HEK293 (cell line): Measurements from ENCODE around the gene NFIB.

ENCODE experiments used
- CTCF ChIA-PET: fragments of 350-600 bp; formaldehyde crosslinking; extraction: SDS; loops from one replicate; lab custom pipeline; 2021; ENCODE audit warnings: antibody characterized with exemption; lab: Yijun Ruan, JAX
- POLR2A ChIA-PET: fragments of 300-600 bp; formaldehyde crosslinking; extraction: SDS; loops from one replicate; lab custom pipeline; 2020; ENCODE audit warnings: antibody characterized with exemption, inconsistent platforms; lab: Yijun Ruan, JAX
- H3K27ac ChIP-seq: fragments of 200-500 bp; sonication (Bioruptor generic); 2 replicates; pipeline ENCODE4 v1.5.1; 2014; ENCODE audit warnings: low read depth, low read length, control low read depth, inconsistent platforms; ENCODE audit errors: extremely low read depth
- H3K36me3 ChIP-seq, 2 experiments: fragments of 200-500 bp in 1 of 2; sonication (Bioruptor generic) in 1 of 2; 1 replicate in 1 of 2; 2 replicates in 1 of 2; pipeline ENCODE4 v1.5.1; 2014 to 2017; ENCODE audit warnings: inconsistent platforms in 2 of 2, low read length in 2 of 2; ENCODE audit not compliant: control insufficient read depth in 2 of 2, insufficient read depth in 1 of 2
- H3K4me1 ChIP-seq: fragments of 200-500 bp; sonication (Bioruptor generic); 2 replicates; pipeline ENCODE4 v1.5.1; 2014; ENCODE audit warnings: mild to moderate bottlenecking, low read length, inconsistent platforms; ENCODE audit not compliant: control insufficient read depth, insufficient read depth
- H3K4me3 ChIP-seq: 2 replicates; pipeline ENCODE4 v1.5.1; 2011; ENCODE audit warnings: low read depth, mild to moderate bottlenecking, control low read depth, low read length, moderate library complexity
- H3K9me3 ChIP-seq: fragments of 200-500 bp; sonication (Bioruptor generic); 2 replicates; pipeline ENCODE4 v1.5.1; 2014; ENCODE audit warnings: low read depth, low read length, inconsistent platforms; ENCODE audit not compliant: control insufficient read depth, insufficient read depth
- GLIS2 ChIP-seq: fragments of 450-650 bp; formaldehyde crosslinking; IDR thresholded peaks from 2 replicates; pipeline ENCODE4 v1.5.1; 2016; ENCODE audit warnings: missing biosample characterization, missing genetic modification characterization
- OVOL3 ChIP-seq: fragments of 450-650 bp; formaldehyde crosslinking; IDR thresholded peaks from 2 replicates; pipeline ENCODE4 v1.5.1; 2016; ENCODE audit warnings: missing biosample characterization, missing genetic modification characterization
- PRDM6 ChIP-seq: fragments of 450-650 bp; formaldehyde crosslinking; IDR thresholded peaks from 2 replicates; pipeline ENCODE4 v1.5.1; 2017; ENCODE audit warnings: missing biosample characterization, missing genetic modification characterization
- ZBTB6 ChIP-seq: fragments of 450-650 bp; formaldehyde crosslinking; IDR thresholded peaks from 2 replicates; pipeline ENCODE4 v1.5.1; 2017; ENCODE audit warnings: missing biosample characterization, missing genetic modification characterization
- ZNF394 ChIP-seq: fragments of 450-650 bp; formaldehyde crosslinking; IDR thresholded peaks from 2 replicates; pipeline ENCODE4 v1.5.1; 2016; ENCODE audit warnings: missing biosample characterization, missing genetic modification characterization, mild to moderate bottlenecking, moderate library complexity, borderline replicate concordance
- ZNF398 ChIP-seq: fragments of 450-650 bp; formaldehyde crosslinking; IDR thresholded peaks from 2 replicates; pipeline ENCODE4 v1.5.1; 2017; ENCODE audit warnings: missing biosample characterization, missing genetic modification characterization
- ZNF518A ChIP-seq: fragments of 450-650 bp; formaldehyde crosslinking; conservative IDR thresholded peaks from 2 replicates; pipeline ENCODE4 v1.5.1; 2016; ENCODE audit warnings: low read depth, missing biosample characterization, missing genetic modification characterization
- ZNF544 ChIP-seq: fragments of 450-650 bp; formaldehyde crosslinking; IDR thresholded peaks from 2 replicates; pipeline ENCODE4 v1.5.0; 2017; ENCODE audit warnings: missing biosample characterization, missing genetic modification characterization
- ZNF585B ChIP-seq: fragments of 450-650 bp; formaldehyde crosslinking; IDR thresholded peaks from 2 replicates; pipeline ENCODE4 v1.5.1; 2016; ENCODE audit warnings: missing biosample characterization, missing genetic modification characterization

Gene NFIB

GRCh38 chr9:14322211-14323082 lies 8.5 kb upstream of the NFIB start (continued):
- no peak for TF ChIP-seq ZNF518A (tag by site-specific recombination)
- peak; percentile 90 for TF ChIP-seq ZNF398 (tag by site-specific recombination)
- TF ChIP-seq ZNF544 = no peak
- TF ChIP-seq OVOL3 (tag by site-specific recombination) = 0 out of 2 replicates have a peak, but pooled peaks have one; percentile 34

GRCh38 chr9:14321517-14322130 lies 7.7 kb upstream of the NFIB start:
- CTCF ChIA-PET = no interaction called here
- TF ChIP-seq GLIS2 (tag by site-specific recombination) (no peak), ZBTB6 (tag by site-specific recombination) (no peak), PRDM6 (tag by site-specific recombination) (peak; percentile 41), ZNF585B (tag by site-specific recombination) (no peak), ZNF394 (no peak)
- Histone ChIP-seq H3K4me3 (peak overlapping the region; percentile 55), H3K27ac (peak overlapping the region; percentile 94), H3K9me3 (no peaks in the 10 kb centered on the region), H3K4me1 (peaks cover 31% of the 10 kb centered on the region), H3K36me3 (no peaks in the 10 kb centered on the region)
- POLR2A ChIA-PET = interaction anchor here (0.7 kb wide), 2 partner anchors 170 to 253 kb away, joined by 4 to 6 read pairs; no protein-coding TSS in a partner anchor
